Measurements from ENCODE around the gene SEMG1. TPM values are rescaled to one million over a fixed set of nuclear protein-coding genes. Genes with fewer than 3 reads are reported as not detected.

Gene SEMG1
- total and polyA plus RNA-seq, 2 experiments from 2014 or later: not detected

DNA sequence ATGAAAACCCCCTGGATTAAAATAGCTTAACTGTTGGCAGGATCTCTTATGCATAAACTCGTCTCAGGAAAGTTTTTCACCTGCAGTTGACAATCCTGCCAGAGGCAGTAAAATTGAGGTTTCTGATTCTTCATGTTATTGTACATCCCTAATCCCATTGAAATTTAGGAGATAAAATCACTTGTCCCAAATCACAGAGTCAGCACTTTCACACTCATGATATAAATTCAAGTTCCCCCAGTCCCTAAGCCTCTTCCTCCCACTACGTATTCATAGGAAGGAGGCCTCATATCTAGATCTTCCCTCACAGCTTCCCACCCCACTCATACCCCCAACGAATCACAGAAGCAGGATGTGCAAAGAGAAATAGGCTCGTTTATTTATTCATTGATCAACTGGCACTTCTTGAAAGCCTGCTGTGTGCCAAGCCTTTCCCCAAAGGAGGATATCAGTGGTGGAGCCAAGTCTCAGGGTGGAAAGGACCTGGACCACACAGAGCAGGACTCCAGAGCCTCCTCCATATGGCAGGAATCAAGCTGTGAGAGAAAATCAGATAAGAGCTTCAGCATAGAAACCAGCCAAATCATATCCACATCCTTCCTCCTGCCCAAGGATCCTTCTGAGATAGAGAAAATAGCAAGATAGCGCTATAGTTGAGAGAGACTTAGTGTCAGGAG, 45.2 kb downstream of the SEMG1 start:
- no peak overlapping the region for H3K27ac ChIP-seq
- H3K36me3 ChIP-seq: no peaks in the 10 kb centered on the region
- TF ChIP-seq, protein P1, sequence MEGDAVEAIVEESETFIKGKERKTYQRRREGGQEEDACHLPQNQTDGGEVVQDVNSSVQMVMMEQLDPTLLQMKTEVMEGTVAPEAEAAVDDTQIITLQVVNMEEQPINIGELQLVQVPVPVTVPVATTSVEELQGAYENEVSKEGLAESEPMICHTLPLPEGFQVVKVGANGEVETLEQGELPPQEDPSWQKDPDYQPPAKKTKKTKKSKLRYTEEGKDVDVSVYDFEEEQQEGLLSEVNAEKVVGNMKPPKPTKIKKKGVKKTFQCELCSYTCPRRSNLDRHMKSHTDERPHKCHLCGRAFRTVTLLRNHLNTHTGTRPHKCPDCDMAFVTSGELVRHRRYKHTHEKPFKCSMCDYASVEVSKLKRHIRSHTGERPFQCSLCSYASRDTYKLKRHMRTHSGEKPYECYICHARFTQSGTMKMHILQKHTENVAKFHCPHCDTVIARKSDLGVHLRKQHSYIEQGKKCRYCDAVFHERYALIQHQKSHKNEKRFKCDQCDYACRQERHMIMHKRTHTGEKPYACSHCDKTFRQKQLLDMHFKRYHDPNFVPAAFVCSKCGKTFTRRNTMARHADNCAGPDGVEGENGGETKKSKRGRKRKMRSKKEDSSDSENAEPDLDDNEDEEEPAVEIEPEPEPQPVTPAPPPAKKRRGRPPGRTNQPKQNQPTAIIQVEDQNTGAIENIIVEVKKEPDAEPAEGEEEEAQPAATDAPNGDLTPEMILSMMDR (IDR thresholded peaks at IDR 0.05; ENCODE audit: low read depth, low read length): no peak
- no peaks in the 10 kb centered on the region for H3K9me3 ChIP-seq (ENCODE audit: low read depth)
- DNase-seq (ENCODE audit: low read depth in 1 of 2, low spot score in 1 of 2): no peak
- H3K4me1 ChIP-seq (ENCODE audit: low read depth): no peaks in the 10 kb centered on the region
- peaks cover 9% of the 10 kb centered on the region for H3K27me3 ChIP-seq
- no peak overlapping the region for H3K4me3 ChIP-seq

DNA sequence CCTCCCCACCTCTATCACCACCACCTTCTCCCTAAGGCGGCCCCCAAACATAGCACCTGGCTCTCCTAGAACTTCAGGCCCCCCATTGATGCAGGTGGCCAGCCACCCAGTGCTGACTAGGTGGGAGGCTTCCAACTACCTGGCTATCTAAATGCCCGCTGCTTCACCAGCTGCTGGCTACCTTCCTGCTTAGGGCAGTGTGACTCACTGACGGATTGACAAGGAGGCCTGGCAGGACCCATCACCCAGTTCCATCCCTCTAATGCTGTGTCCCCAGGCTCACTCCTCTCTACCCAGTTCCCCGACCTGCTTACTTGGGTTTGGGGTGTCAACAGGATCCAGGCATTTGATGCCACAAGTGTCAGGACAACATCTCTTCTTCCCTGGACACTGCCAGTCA, 46.4 kb downstream of the SEMG1 start:
- TF ChIP-seq, protein P1 (IDR thresholded peaks at IDR 0.05; ENCODE audit: low read depth, low read length): no peak
- no peak overlapping the region for H3K4me3 ChIP-seq
- H3K36me3 ChIP-seq: no peaks in the 10 kb centered on the region
- H3K27me3 ChIP-seq: peaks cover 5% of the 10 kb centered on the region
- no peak for DNase-seq (ENCODE audit: low read depth in 1 of 2, low spot score in 1 of 2)
- no peak overlapping the region for H3K27ac ChIP-seq
- H3K9me3 ChIP-seq (ENCODE audit: low read depth): no peaks in the 10 kb centered on the region
- no peaks in the 10 kb centered on the region for H3K4me1 ChIP-seq (ENCODE audit: low read depth)

- Histone ChIP-seq H3K36me3 (no peaks in the 10 kb centered on the region), H3K27ac (no peak within 1 kb of the TSS), H3K4me3 (no peak within 1 kb of the TSS), H3K9me3 (ENCODE audit: low read depth) (no peaks in the 10 kb centered on the region), H3K27me3 (no peaks in the 10 kb centered on the region), H3K4me1 (ENCODE audit: low read depth) (no peaks in the 10 kb centered on the region)
- peak in 1 of 2 donors; percentile 84 for DNase-seq (ENCODE audit: low read depth in 1 of 2, low spot score in 1 of 2)
- TF ChIP-seq, protein P1 (IDR thresholded peaks at IDR 0.05; ENCODE audit: low read depth, low read length): no peak
Measured at GRCh38 chr20:45254383-45255262, 47.8 kb downstream of the SEMG1 start, which contains the start of gene SLPI. Gene SLPI, minus strand, starts transcription at chr20:45254564. Its CDS starts 21 bp downstream, at chr20:45254543.

DNA sequence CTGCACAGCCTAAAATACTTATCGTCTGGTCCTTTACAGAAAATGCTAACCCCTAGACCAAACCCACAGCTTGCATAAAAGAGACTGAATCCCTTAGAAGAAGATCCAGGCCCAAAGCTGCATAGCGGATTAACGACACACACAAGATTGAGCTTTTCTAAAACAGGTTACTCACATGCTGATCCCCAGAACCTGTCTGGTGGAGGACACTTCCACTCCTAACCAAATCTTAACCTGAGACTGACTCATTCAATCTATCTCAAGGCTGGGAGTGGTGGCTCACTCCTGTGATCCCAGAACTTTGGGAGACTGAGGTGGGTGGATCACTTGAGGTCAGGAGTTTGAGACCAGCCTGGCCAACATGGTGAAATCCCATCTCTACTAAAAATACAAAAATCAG, 50.3 kb downstream of the SEMG1 start:
- TF ChIP-seq, protein P1 (IDR thresholded peaks at IDR 0.05; ENCODE audit: low read depth, low read length): no peak
- no peak overlapping the region for H3K27ac ChIP-seq
- no peak overlapping the region for H3K4me3 ChIP-seq
- no peaks in the 10 kb centered on the region for H3K27me3 ChIP-seq
- no peaks in the 10 kb centered on the region for H3K9me3 ChIP-seq (ENCODE audit: low read depth)
- no peaks in the 10 kb centered on the region for H3K36me3 ChIP-seq
- DNase-seq (ENCODE audit: low read depth in 1 of 2, low spot score in 1 of 2): no peak
- H3K4me1 ChIP-seq (ENCODE audit: low read depth): no peaks in the 10 kb centered on the region

DNA sequence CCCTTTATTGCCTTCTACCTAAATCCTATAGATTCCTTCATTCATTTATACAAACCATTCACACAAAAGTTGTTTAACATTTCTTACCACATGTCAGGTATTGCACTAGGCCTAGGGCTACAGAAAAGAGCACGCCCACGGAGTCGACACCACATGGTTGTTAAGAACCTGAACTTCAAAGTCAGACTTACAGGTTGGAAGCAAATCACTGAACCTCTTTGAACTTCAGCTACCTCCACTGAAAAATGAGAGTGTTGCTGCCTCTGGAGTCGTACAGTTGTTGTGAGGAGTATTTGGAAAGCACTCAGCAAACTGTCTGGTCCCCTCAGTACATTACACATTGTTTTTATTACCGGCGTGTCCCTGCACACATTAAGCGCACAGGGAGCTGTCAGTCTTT, 50.9 kb downstream of the SEMG1 start:
- Histone ChIP-seq H3K27ac (no peak overlapping the region), H3K9me3 (ENCODE audit: low read depth) (no peaks in the 10 kb centered on the region), H3K4me3 (no peak overlapping the region), H3K27me3 (no peaks in the 10 kb centered on the region), H3K36me3 (no peaks in the 10 kb centered on the region), H3K4me1 (ENCODE audit: low read depth) (no peaks in the 10 kb centered on the region)
- TF ChIP-seq, protein P1 (IDR thresholded peaks at IDR 0.05; ENCODE audit: low read depth, low read length): no peak
- DNase-seq (ENCODE audit: low read depth in 1 of 2, low spot score in 1 of 2): no peak
